Stimulated activated CD4-positive, alpha-beta T cell treated with anti-CD3 and anti-CD28 coated beads, Interleukin-2, amount 100 ng/mL, for 4 hours (primary cell): Measurements from ENCODE around the gene TMEM72.

ENCODE experiments used
- DNase-seq: peaks from one replicate; pipeline ENCODE4 v3.0.0-alpha.2; 2020; ENCODE audit warnings: low read depth

TMEM72 gene

GRCh38 chr10:44955413-44956070 is 44.4 kb downstream of the TMEM72 start:
- DNase-seq = no peak

- DNase-seq = no peak
These were observed 45.1 kb downstream of the TMEM72 start for GRCh38 chr10:44956226-44956625.

GRCh38 chr10:44956717-44957706 is 45.9 kb downstream of the TMEM72 start:
- no peak for DNase-seq

- no peak for DNase-seq
These were observed 47.2 kb downstream of the TMEM72 start for GRCh38 chr10:44958196-44958897.

- DNase-seq = no peak
These were observed 47.7 kb downstream of the TMEM72 start for GRCh38 chr10:44958898-44959246.

- DNase-seq = peak; percentile 85
These were observed 48.3 kb downstream of the TMEM72 start, which contains the start of gene RASSF4 for GRCh38 chr10:44959247-44960087. Gene RASSF4 (plus strand): TSS chr10:44959802. CDS start chr10:44970203, 10,401 bp downstream.

- no peak for DNase-seq
These were observed 48.9 kb downstream of the TMEM72 start for GRCh38 chr10:44960088-44960460.

- DNase-seq = no peak
These were observed 49.5 kb downstream of the TMEM72 start for GRCh38 chr10:44960482-44961229.

GRCh38 chr10:44961230-44961571 is 50.1 kb downstream of the TMEM72 start:
- no peak for DNase-seq

GRCh38 chr10:44961931-44962750 is 51.0 kb downstream of the TMEM72 start:
- no peak for DNase-seq

GRCh38 chr10:44962870-44963738 is 52.0 kb downstream of the TMEM72 start:
- no peak for DNase-seq

GRCh38 chr10:44963772-44964633 is 52.9 kb downstream of the TMEM72 start:
- no peak for DNase-seq

GRCh38 chr10:44965104-44965503 is 54.0 kb downstream of the TMEM72 start:
- DNase-seq = no peak

GRCh38 chr10:44965651-44966097 is 54.5 kb downstream of the TMEM72 start:
- no peak for DNase-seq

- no peak for DNase-seq
These were observed 55.1 kb downstream of the TMEM72 start for GRCh38 chr10:44966129-44966815.

- no peak for DNase-seq
These were observed 55.8 kb downstream of the TMEM72 start for GRCh38 chr10:44966816-44967509.

GRCh38 chr10:44967616-44968015 is 56.5 kb downstream of the TMEM72 start:
- no peak for DNase-seq
